MM.1S (cell line): ENCODE data around the gene ITGB6.

Experiments used
- DNase-seq: peaks from one replicate; pipeline ENCODE4 v3.0.0-alpha.2; 2015
- H2AFZ ChIP-seq: fragments of 300-600 bp; sonication (generic); 2 replicates; pipeline ENCODE4 v1.6.0; 2016; ENCODE audit warnings: antibody characterized with exemption, low read length
- H3F3A ChIP-seq: fragments of 300-600 bp; sonication (generic); 2 replicates; pipeline ENCODE4 v1.6.1; 2016; ENCODE audit warnings: mild to moderate bottlenecking, antibody characterized with exemption, low read length, moderate library complexity, mixed read lengths; ENCODE audit not compliant: insufficient read depth
- H3K27ac ChIP-seq: fragments of 300-600 bp; sonication (generic); 2 replicates; pipeline ENCODE4 v1.5.1; 2016; ENCODE audit warnings: mild to moderate bottlenecking, low read length
- H3K27me3 ChIP-seq: fragments of 300-600 bp; sonication (generic); replicated peaks from 2 replicates; pipeline ENCODE4 v1.6.0; 2016; ENCODE audit warnings: low read length; ENCODE audit not compliant: insufficient read depth
- H3K36me3 ChIP-seq: fragments of 300-600 bp; sonication (generic); replicated peaks from 2 replicates; pipeline ENCODE4 v1.6.1; 2016; ENCODE audit warnings: mild to moderate bottlenecking, low read length, mixed read lengths; ENCODE audit not compliant: insufficient read depth
- H3K4me1 ChIP-seq: fragments of 300-600 bp; sonication (generic); 2 replicates; pipeline ENCODE4 v1.6.1; 2016; ENCODE audit warnings: low read length, mixed read lengths
- H3K4me2 ChIP-seq: fragments of 300-600 bp; sonication (generic); 2 replicates; pipeline ENCODE4 v1.6.0; 2016; ENCODE audit warnings: low read depth, low read length
- H3K4me3 ChIP-seq: fragments of 300-600 bp; sonication (generic); 2 replicates; pipeline ENCODE4 v1.5.1; 2016; ENCODE audit warnings: low read length, mixed read lengths
- H3K79me2 ChIP-seq: fragments of 300-600 bp; sonication (generic); 2 replicates; pipeline ENCODE4 v1.6.1; 2016; ENCODE audit warnings: mixed run types, low read length, mixed read lengths
- H3K9ac ChIP-seq: fragments of 300-600 bp; sonication (generic); 2 replicates; pipeline ENCODE4 v1.6.1; 2016; ENCODE audit warnings: low read length, mixed read lengths
- H3K9me2 ChIP-seq: fragments of 300-600 bp; sonication (generic); replicated peaks from 2 replicates; pipeline ENCODE4 v1.6.1; 2016; ENCODE audit warnings: mild to moderate bottlenecking, low read length, mixed read lengths; ENCODE audit not compliant: insufficient read depth
- H3K9me3 ChIP-seq: fragments of 300-600 bp; sonication (generic); replicated peaks from 2 replicates; pipeline ENCODE4 v1.6.1; 2016; ENCODE audit warnings: mild to moderate bottlenecking, low read length, mixed read lengths; ENCODE audit not compliant: insufficient read depth
- H4K20me1 ChIP-seq: fragments of 300-600 bp; sonication (generic); 2 replicates; pipeline ENCODE4 v1.6.1; 2016; ENCODE audit warnings: mild to moderate bottlenecking, low read length, moderate library complexity, mixed read lengths; ENCODE audit not compliant: insufficient read depth
- CTCF ChIP-seq: fragments of 300-600 bp; sonication (generic); IDR thresholded peaks from 2 replicates; pipeline ENCODE4 v1.5.1; 2016; ENCODE audit warnings: antibody characterized with exemption, low read length, mixed read lengths
- EZH2 ChIP-seq: fragments of 300-600 bp; sonication (generic); optimal IDR thresholded peaks from 2 replicates; pipeline ENCODE3; 2017; ENCODE audit warnings: low read depth, mild to moderate bottlenecking, antibody characterized with exemption, low read length, mixed read lengths
- EZH2phosphoT487 ChIP-seq: fragments of 300-600 bp; sonication (generic); IDR thresholded peaks from 2 replicates; pipeline ENCODE4 v1.6.1; 2018; ENCODE audit warnings: antibody characterized with exemption, low read length

Gene ITGB6

GRCh38 chr2:160199683-160200389 lies at the start of gene ITGB6:
Gene ITGB6 (minus strand): TSS chr2:160200272. CDS start chr2:160200063, 209 bp downstream.
- no peaks in the 10 kb centered on the region for H3K36me3 ChIP-seq
- H3K9me2 ChIP-seq: no peaks in the 10 kb centered on the region
- no peak for DNase-seq
- peaks cover 15% of the 10 kb centered on the region; the same call in 1 of the 2 replicates for H3K4me1 ChIP-seq
- no peaks in the 10 kb centered on the region for H3K79me2 ChIP-seq
- no peak within 1 kb of the TSS for H3K4me3 ChIP-seq
- TF ChIP-seq EZH2 (no peak), EZH2phosphoT487 (no peak)
- no peaks in the 10 kb centered on the region for H4K20me1 ChIP-seq
- no peak within 1 kb of the TSS for H3K9ac ChIP-seq
- H2AFZ ChIP-seq: no peak within 1 kb of the TSS
- no peaks in the 10 kb centered on the region for H3F3A ChIP-seq
- no peaks in the 10 kb centered on the region for H3K9me3 ChIP-seq
- H3K27me3 ChIP-seq: no peaks in the 10 kb centered on the region
- no peak within 1 kb of the TSS for H3K27ac ChIP-seq
- no peak within 1 kb of the TSS; the same call in 1 of the 2 replicates for H3K4me2 ChIP-seq

- no peaks in the 10 kb centered on the region for H3K9me2 ChIP-seq
- peaks cover 11% of the 10 kb centered on the region for H3K4me1 ChIP-seq
- no peaks in the 10 kb centered on the region for H3K36me3 ChIP-seq
- H3F3A ChIP-seq: no peaks in the 10 kb centered on the region
- no peaks in the 10 kb centered on the region for H4K20me1 ChIP-seq
- no peaks in the 10 kb centered on the region for H3K9me3 ChIP-seq
- no peak overlapping the region for H3K27ac ChIP-seq
- no peaks in the 10 kb centered on the region for H3K27me3 ChIP-seq
- no peak overlapping the region for H3K9ac ChIP-seq
- no peak for DNase-seq
- no peaks in the 10 kb centered on the region for H3K79me2 ChIP-seq
- TF ChIP-seq EZH2phosphoT487 (no peak), CTCF (no peak), EZH2 (no peak)
- H3K4me2 ChIP-seq: no peak overlapping the region
- no peak overlapping the region for H3K4me3 ChIP-seq
- no peak overlapping the region for H2AFZ ChIP-seq
Measured at GRCh38 chr2:160247296-160248035, 47.4 kb upstream of the ITGB6 start.

- Histone ChIP-seq H3K4me2 (no peak overlapping the region), H2AFZ (no peak overlapping the region), H3K4me1 (peaks cover 11% of the 10 kb centered on the region), H3K9me3 (no peaks in the 10 kb centered on the region), H3K36me3 (no peaks in the 10 kb centered on the region), H3K27me3 (no peaks in the 10 kb centered on the region), H3F3A (no peaks in the 10 kb centered on the region), H4K20me1 (no peaks in the 10 kb centered on the region), H3K9ac (no peak overlapping the region), H3K79me2 (no peaks in the 10 kb centered on the region), H3K4me3 (no peak overlapping the region), H3K9me2 (no peaks in the 10 kb centered on the region), H3K27ac (no peak overlapping the region)
- no peak for TF ChIP-seq EZH2phosphoT487
- TF ChIP-seq CTCF: no peak
- TF ChIP-seq EZH2: no peak
- no peak for DNase-seq
Measured at GRCh38 chr2:160246356-160246755, 46.3 kb upstream of the ITGB6 start.
